A549 (cell line): Measurements from ENCODE around the gene SNRNP70.

Experiments used
- BCL3 ChIP-seq: fragments of >200 bp; sonication (Bioruptor Twin); formaldehyde crosslinking; IDR thresholded peaks from 3 replicates; pipeline ENCODE4 v1.6.1; 2016
- CTCF ChIP-seq: fragments of >200 bp; sonication (Bioruptor Twin); formaldehyde crosslinking; IDR thresholded peaks from 3 replicates; pipeline ENCODE4 v1.5.1; 2016
- KDM1A ChIP-seq: fragments of 200-600 bp; sonication (generic); IDR thresholded peaks from 2 replicates; pipeline ENCODE4 v1.6.1; 2016; ENCODE audit warnings: low read depth, mild to moderate bottlenecking
- MAX ChIP-seq: IDR thresholded peaks from 2 replicates; pipeline ENCODE4 v1.6.1; 2012
- PBX3 ChIP-seq: IDR thresholded peaks from 2 replicates; pipeline ENCODE4 v1.6.1; 2012
- POLR2A ChIP-seq: IDR thresholded peaks from 2 replicates; pipeline ENCODE4 v1.6.1; 2012; ENCODE audit warnings: mild to moderate bottlenecking, low read length
- RAD21 ChIP-seq, 2 experiments: fragments of >200 bp in 1 of 2; sonication (Bioruptor Twin) in 1 of 2; formaldehyde crosslinking in 1 of 2; IDR thresholded peaks in 1 of 2; conservative IDR thresholded peaks in 1 of 2; 2 replicates in 1 of 2; 3 replicates in 1 of 2; pipeline ENCODE4 v1.6.1; 2012 to 2018; ENCODE audit warnings: inconsistent platforms in 1 of 2
- ZNF302 ChIP-seq: fragments of 250-450 bp; sonication (Bioruptor Pico); IDR thresholded peaks from 2 replicates; pipeline ENCODE4 v1.9.0; 2021; ENCODE audit warnings: inconsistent platforms, mild to moderate bottlenecking, moderate library complexity

- TF ChIP-seq MAX, result peak; percentile 66; the same call in 1 of the 2 replicates
- no peak for TF ChIP-seq CTCF
- TF ChIP-seq KDM1A, result no peak
- TF ChIP-seq POLR2A, result no peak; the same call in 1 of the 2 replicates
- no peak for TF ChIP-seq PBX3
- no peak for TF ChIP-seq RAD21 (conservative IDR thresholded peaks at IDR 0.05 in 1 of 2, IDR thresholded peaks at IDR 0.05 in 1 of 2)
- no peak for TF ChIP-seq ZNF302 (CRISPR knock-in tag)
- no peak for TF ChIP-seq BCL3
These were observed 64.4 kb downstream of the SNRNP70 start for GRCh38 chr19:49149652-49150105.
